Measurements from ENCODE around the gene CNR2.

DNA sequence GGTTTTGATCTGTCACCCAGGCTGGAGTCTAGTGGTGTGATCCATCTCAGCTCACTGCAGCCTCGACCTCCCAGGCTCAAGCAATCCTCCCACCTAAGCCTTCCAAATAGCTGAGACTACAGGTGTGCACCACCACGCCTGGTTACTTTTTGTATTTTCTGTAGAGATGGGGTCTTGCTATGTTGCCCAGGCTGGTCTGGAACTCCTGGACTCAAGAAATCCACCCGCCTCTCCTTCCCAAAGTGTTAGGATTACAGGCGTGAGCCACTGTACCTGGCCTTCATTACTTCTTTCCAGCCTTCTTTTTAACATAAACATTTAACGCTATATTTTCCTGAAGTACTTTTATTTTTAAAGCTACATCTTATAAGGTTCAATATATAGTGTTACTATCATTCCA is 69.5 kb downstream of the CNR2 start:
- TF ChIP-seq, protein P1, sequence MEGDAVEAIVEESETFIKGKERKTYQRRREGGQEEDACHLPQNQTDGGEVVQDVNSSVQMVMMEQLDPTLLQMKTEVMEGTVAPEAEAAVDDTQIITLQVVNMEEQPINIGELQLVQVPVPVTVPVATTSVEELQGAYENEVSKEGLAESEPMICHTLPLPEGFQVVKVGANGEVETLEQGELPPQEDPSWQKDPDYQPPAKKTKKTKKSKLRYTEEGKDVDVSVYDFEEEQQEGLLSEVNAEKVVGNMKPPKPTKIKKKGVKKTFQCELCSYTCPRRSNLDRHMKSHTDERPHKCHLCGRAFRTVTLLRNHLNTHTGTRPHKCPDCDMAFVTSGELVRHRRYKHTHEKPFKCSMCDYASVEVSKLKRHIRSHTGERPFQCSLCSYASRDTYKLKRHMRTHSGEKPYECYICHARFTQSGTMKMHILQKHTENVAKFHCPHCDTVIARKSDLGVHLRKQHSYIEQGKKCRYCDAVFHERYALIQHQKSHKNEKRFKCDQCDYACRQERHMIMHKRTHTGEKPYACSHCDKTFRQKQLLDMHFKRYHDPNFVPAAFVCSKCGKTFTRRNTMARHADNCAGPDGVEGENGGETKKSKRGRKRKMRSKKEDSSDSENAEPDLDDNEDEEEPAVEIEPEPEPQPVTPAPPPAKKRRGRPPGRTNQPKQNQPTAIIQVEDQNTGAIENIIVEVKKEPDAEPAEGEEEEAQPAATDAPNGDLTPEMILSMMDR (conservative IDR thresholded peaks at IDR 0.05): no peak
- TF ChIP-seq ZFX (IDR thresholded peaks at IDR 0.05): no peak

Measured in C4-2B (cell line).